ENCODE data around the gene CCDC144A.
"Not testable (repeated sequence)": the region's sequence is repeated elsewhere in the genome, so short reads cannot be mapped to it uniquely, and the experiment has no call there.

- TF ChIP-seq, protein P1, sequence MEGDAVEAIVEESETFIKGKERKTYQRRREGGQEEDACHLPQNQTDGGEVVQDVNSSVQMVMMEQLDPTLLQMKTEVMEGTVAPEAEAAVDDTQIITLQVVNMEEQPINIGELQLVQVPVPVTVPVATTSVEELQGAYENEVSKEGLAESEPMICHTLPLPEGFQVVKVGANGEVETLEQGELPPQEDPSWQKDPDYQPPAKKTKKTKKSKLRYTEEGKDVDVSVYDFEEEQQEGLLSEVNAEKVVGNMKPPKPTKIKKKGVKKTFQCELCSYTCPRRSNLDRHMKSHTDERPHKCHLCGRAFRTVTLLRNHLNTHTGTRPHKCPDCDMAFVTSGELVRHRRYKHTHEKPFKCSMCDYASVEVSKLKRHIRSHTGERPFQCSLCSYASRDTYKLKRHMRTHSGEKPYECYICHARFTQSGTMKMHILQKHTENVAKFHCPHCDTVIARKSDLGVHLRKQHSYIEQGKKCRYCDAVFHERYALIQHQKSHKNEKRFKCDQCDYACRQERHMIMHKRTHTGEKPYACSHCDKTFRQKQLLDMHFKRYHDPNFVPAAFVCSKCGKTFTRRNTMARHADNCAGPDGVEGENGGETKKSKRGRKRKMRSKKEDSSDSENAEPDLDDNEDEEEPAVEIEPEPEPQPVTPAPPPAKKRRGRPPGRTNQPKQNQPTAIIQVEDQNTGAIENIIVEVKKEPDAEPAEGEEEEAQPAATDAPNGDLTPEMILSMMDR (IDR thresholded peaks at IDR 0.05): not testable (repeated sequence)
- TF ChIP-seq EP300, POLR2A (IDR thresholded peaks at IDR 0.05): not testable (repeated sequence)
Measured at GRCh38 chr17:16812126-16812525, 122.1 kb downstream of the CCDC144A start.
